HL-60 (cell line): ENCODE results near the gene SMAD6.

Experiments
- DNase-seq, 2 experiments: peaks; one replicate each; pipeline ENCODE4 v3.0.0-alpha.2; 2010 to 2020; ENCODE audit warnings: low read depth in 1 of 2, low spot score in 1 of 2
- H3K27ac ChIP-seq: fragments of 250-450 bp; sonication (Bioruptor Pico); replicated peaks from 2 replicates; pipeline ENCODE4 v1.5.1; 2020; ENCODE audit warnings: mild to moderate bottlenecking, moderate library complexity
- H3K27me3 ChIP-seq: fragments of 250-450 bp; sonication (Bioruptor Pico); 2 replicates; pipeline ENCODE4 v1.5.1; 2021; ENCODE audit warnings: mild to moderate bottlenecking, moderate library complexity; ENCODE audit not compliant: insufficient read depth, poor library complexity, severe bottlenecking
- H3K4me3 ChIP-seq: replicated peaks from 2 replicates; pipeline ENCODE4 v1.5.1; 2011; ENCODE audit warnings: mild to moderate bottlenecking, control low read depth, low read length; ENCODE audit not compliant: insufficient read depth
- GABPA ChIP-seq: IDR thresholded peaks from 2 replicates; pipeline ENCODE4 v1.6.1; 2012; ENCODE audit warnings: low read depth
- POLR2AphosphoS5 ChIP-seq: IDR thresholded peaks from 2 replicates; pipeline ENCODE4 v1.6.1; 2012; ENCODE audit warnings: low read depth
- REST ChIP-seq: IDR thresholded peaks from 2 replicates; pipeline ENCODE4 v1.6.1; 2012; ENCODE audit warnings: low read depth; ENCODE audit not compliant: insufficient replicate concordance
- SPI1 ChIP-seq: IDR thresholded peaks from 2 replicates; pipeline ENCODE4 v1.6.1; 2012; ENCODE audit warnings: low read depth, mild to moderate bottlenecking, borderline replicate concordance
- TF ChIP-seq, protein P1 (sequence below): IDR thresholded peaks from one replicate; pipeline ENCODE4 v1.5.1; 2011; ENCODE audit warnings: low read length, control low read depth, inconsistent platforms; ENCODE audit not compliant: insufficient read depth

The SMAD6 gene

GRCh38 chr15:66739287-66739686 lies 37.3 kb downstream of the SMAD6 start:
- Histone ChIP-seq H3K27me3 (no peaks in the 10 kb centered on the region), H3K27ac (no peak overlapping the region), H3K4me3 (no peak overlapping the region)
- no peak for TF ChIP-seq GABPA
- TF ChIP-seq SPI1, result no peak
- TF ChIP-seq, protein P1, sequence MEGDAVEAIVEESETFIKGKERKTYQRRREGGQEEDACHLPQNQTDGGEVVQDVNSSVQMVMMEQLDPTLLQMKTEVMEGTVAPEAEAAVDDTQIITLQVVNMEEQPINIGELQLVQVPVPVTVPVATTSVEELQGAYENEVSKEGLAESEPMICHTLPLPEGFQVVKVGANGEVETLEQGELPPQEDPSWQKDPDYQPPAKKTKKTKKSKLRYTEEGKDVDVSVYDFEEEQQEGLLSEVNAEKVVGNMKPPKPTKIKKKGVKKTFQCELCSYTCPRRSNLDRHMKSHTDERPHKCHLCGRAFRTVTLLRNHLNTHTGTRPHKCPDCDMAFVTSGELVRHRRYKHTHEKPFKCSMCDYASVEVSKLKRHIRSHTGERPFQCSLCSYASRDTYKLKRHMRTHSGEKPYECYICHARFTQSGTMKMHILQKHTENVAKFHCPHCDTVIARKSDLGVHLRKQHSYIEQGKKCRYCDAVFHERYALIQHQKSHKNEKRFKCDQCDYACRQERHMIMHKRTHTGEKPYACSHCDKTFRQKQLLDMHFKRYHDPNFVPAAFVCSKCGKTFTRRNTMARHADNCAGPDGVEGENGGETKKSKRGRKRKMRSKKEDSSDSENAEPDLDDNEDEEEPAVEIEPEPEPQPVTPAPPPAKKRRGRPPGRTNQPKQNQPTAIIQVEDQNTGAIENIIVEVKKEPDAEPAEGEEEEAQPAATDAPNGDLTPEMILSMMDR, result no peak
- no peak for TF ChIP-seq REST
- TF ChIP-seq POLR2AphosphoS5, result no peak
- no peak for DNase-seq

- Histone ChIP-seq H3K27ac (no peak overlapping the region), H3K27me3 (no peaks in the 10 kb centered on the region), H3K4me3 (no peak overlapping the region)
- no peak for DNase-seq
- TF ChIP-seq SPI1, result no peak
- TF ChIP-seq, protein P1, result no peak
- TF ChIP-seq GABPA, result no peak
- TF ChIP-seq REST, result no peak
- TF ChIP-seq POLR2AphosphoS5, result no peak
These were observed 38.8 kb downstream of the SMAD6 start for GRCh38 chr15:66740802-66741201.

DNA sequence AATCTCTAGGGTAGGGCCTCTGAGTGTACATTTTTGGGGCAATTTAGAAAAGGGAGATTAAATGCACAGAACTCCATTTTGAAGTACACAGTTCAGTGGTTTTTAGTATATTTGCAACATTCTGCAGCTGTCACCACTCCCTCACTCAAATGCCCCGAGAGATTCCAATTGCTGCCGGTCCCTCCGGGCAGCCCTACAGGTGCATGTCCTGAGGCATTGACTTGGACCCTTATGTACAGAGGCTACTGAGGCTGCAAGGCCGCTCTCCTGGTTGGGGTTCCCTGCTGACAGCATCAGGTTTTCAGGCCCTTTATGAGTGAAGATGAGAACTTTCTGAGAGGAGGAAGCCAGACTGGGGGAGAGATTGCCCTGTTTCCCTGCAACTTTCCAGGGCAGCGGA lies 39.6 kb downstream of the SMAD6 start:
- H3K27me3 ChIP-seq, result no peaks in the 10 kb centered on the region
- no peak overlapping the region for H3K4me3 ChIP-seq
- no peak for TF ChIP-seq POLR2AphosphoS5
- TF ChIP-seq REST, result no peak
- no peak for DNase-seq
- no peak overlapping the region for H3K27ac ChIP-seq

- H3K4me3 ChIP-seq, result no peak overlapping the region
- no peaks in the 10 kb centered on the region for H3K27me3 ChIP-seq
- H3K27ac ChIP-seq, result no peak overlapping the region
- DNase-seq, result no peak
- TF ChIP-seq REST, result no peak
- TF ChIP-seq, protein P1, result no peak
- TF ChIP-seq GABPA, result no peak
- TF ChIP-seq POLR2AphosphoS5, result no peak
- TF ChIP-seq SPI1, result no peak
These were observed 40.2 kb downstream of the SMAD6 start for GRCh38 chr15:66742286-66742685.
